ENCODE measurements around the gene SFXN2. TPM values are rescaled to one million over a fixed set of nuclear protein-coding genes. Genes with fewer than 3 reads are reported as not detected.

The SFXN2 gene
- total and polyA plus RNA-seq, 8 donors, result 5.6 to 21.6 (median 10.0) TPM

DNA sequence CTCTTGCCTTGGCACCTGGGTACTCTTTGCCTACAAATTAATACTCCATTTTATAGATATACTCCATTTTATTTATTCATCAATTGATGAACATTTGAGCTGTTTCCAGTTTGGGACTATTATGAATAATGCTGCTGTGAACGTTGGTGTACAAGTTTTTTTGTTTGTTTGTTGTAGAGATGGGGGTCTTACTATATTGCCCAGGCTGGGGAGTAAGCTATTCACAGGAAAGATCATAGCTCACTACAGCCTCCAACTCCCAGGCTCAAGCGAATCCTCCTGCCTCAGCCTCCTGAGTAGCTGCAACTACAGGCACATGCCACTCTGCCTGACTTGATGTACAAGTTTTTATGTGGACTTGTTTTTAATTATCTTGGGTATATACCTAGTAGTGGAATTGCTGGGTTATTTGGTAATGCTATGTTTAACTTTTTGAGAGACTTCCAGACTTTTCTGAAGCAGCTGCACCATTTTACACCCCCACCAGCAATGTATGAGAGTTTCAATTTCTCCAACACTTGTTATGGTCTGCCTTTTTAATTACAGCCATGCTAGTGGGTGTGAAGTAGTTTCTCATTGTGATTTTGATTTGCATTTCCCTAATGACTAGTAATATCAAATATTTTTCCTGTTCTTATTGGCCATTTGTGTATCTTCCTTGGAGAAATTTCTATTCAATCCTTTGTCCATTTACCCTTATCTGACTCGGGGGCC is 45.2 kb downstream of the SFXN2 start:
- intact Hi-C loops (cut with DNase I), result no loop called here
- Histone ChIP-seq H3K9me3 (no peaks in the 10 kb centered on the region), H3K4me1 (no peaks in the 10 kb centered on the region), H3K27me3 (no peaks in the 10 kb centered on the region), H3K27ac (no peak overlapping the region), H3K4me3 (no peak overlapping the region), H3K36me3 (no peaks in the 10 kb centered on the region)
- no peak for DNase-seq
- no peak for ATAC-seq
- TF ChIP-seq, protein P1, sequence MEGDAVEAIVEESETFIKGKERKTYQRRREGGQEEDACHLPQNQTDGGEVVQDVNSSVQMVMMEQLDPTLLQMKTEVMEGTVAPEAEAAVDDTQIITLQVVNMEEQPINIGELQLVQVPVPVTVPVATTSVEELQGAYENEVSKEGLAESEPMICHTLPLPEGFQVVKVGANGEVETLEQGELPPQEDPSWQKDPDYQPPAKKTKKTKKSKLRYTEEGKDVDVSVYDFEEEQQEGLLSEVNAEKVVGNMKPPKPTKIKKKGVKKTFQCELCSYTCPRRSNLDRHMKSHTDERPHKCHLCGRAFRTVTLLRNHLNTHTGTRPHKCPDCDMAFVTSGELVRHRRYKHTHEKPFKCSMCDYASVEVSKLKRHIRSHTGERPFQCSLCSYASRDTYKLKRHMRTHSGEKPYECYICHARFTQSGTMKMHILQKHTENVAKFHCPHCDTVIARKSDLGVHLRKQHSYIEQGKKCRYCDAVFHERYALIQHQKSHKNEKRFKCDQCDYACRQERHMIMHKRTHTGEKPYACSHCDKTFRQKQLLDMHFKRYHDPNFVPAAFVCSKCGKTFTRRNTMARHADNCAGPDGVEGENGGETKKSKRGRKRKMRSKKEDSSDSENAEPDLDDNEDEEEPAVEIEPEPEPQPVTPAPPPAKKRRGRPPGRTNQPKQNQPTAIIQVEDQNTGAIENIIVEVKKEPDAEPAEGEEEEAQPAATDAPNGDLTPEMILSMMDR (IDR thresholded peaks at IDR 0.05), result no peak
- WGBS, 2 donors, result 88 to 93% methylated on average over 3 of the region's 3 CpGs
- FAIRE-seq, result no peak

DNA sequence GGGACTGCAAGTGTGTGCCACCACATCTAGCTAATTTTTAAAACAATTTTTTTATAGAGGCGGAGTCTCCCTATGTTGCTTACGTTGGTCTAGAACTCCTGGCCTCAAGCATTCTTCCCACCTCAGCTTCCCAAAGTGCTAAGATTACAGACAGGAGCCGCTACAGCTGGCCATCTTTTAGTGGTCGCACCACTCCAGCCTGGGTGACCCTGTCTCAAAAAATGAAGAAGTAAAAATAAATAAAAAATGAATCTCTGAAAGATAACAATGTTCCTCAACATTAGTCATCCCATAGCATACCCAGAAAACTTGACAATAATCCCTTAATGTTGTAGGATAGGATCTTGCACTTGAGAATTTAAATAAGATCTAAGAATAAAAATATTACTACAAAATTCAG is 47.5 kb downstream of the SFXN2 start:
- H3K27me3 ChIP-seq, result no peaks in the 10 kb centered on the region
- H3K9me3 ChIP-seq, result no peaks in the 10 kb centered on the region
- 93% methylated on average over 4 of the region's 4 CpGs for WGBS, 2 donors
- no peak for FAIRE-seq
- H3K4me1 ChIP-seq, result no peaks in the 10 kb centered on the region
- H3K27ac ChIP-seq, result no peak overlapping the region
- no peak overlapping the region for H3K4me3 ChIP-seq
- no peak for ATAC-seq
- no peak for DNase-seq
- TF ChIP-seq, protein P1 (IDR thresholded peaks at IDR 0.05), result no peak
- H3K36me3 ChIP-seq, result no peaks in the 10 kb centered on the region
- intact Hi-C loops (cut with DNase I), result no loop called here

DNA sequence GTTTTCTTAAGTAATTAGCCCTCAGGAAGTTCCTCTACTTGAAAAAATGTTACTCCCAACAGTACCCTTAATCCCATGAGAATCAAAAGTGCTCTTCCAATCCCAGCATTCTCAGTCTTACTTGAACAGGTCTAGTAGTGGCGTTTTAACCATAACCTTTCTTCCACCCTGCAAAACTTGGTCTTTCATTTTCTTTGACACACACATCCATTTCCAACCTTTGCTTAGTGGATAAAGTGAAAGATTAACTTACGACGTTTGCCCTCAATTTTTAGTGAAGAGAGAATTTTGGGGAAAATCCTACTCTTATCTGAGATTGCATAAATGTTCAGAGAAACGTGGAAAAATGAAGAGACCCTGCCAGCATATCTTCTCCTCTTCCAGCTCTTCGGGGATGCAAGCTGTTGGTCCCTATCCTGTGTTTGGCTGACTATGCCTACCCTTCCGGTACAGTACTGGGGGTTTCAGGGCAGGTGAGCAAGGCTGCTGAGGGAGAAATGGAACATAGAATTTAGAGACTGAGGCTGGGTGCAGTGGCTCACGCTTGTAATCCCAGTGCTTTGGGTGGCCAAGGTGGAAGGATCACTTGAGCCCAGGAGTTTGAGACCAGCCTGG is 48.1 kb downstream of the SFXN2 start:
- WGBS, 2 donors, result 68 to 73% methylated on average over 7 of the region's 7 CpGs
- H3K27me3 ChIP-seq, result no peaks in the 10 kb centered on the region
- H3K9me3 ChIP-seq, result no peaks in the 10 kb centered on the region
- ATAC-seq, result no peak
- TF ChIP-seq, protein P1 (IDR thresholded peaks at IDR 0.05), result no peak
- intact Hi-C loops (cut with DNase I), result no loop called here
- H3K27ac ChIP-seq, result no peak overlapping the region
- H3K4me3 ChIP-seq, result no peak overlapping the region
- DNase-seq, result no peak
- no peaks in the 10 kb centered on the region for H3K4me1 ChIP-seq
- no peak for FAIRE-seq
- H3K36me3 ChIP-seq, result no peaks in the 10 kb centered on the region

DNA sequence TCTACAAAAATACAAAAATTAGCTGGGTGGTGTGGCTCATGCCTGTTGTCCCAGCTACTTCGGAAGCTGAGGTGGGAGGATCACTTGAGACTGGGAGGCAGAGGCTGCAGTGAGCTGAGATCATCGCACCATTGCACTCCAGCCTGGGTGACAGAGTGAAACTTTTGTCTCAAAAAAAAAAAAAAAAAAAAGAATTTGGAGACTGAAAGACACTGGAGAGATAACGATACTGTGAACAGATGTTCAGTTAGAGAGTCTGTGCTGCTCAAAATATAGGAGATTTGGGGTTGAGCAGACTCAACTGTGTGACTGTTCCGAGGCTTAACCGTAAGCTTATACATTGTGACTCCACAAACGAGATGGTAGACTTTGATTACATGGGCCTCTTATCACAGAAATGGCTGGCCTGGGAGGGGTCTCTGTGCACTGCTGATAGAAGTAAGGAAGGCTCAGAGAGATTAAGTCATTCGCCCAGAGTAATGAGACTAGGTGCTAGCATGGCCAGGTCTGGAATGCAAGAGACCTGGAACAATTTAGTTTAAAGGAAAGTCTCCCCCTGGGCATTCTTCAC is 48.7 kb downstream of the SFXN2 start:
- intact Hi-C loops (cut with DNase I), result no loop called here
- H3K4me1 ChIP-seq, result no peaks in the 10 kb centered on the region
- TF ChIP-seq, protein P1 (IDR thresholded peaks at IDR 0.05), result no peak
- no peak overlapping the region for H3K27ac ChIP-seq
- no peaks in the 10 kb centered on the region for H3K9me3 ChIP-seq
- DNase-seq (no peak), ATAC-seq (peak in 1 of 4 donors; percentile 36), FAIRE-seq (no peak)
- no peaks in the 10 kb centered on the region for H3K27me3 ChIP-seq
- WGBS, 2 donors, result 92 to 94% methylated on average over 7 of the region's 7 CpGs
- H3K4me3 ChIP-seq, result no peak overlapping the region
- H3K36me3 ChIP-seq, result no peaks in the 10 kb centered on the region

Measured in pancreas (tissue), 10 donors.